Glutamatergic neuron (in vitro differentiated cells): ENCODE results near the gene LOXL3. TPM values are rescaled to one million over a fixed set of nuclear protein-coding genes. Genes with fewer than 3 reads are reported as not detected.

Experiments
- DNase-seq: peaks from one replicate; pipeline ENCODE4 v3.0.0; 2022
- H3K27ac Mint-ChIP-seq: one replicate; pipeline ENCODE4 v1.8.0; 2020; ENCODE audit warnings: mild to moderate bottlenecking, mixed read lengths, inconsistent platforms; ENCODE audit not compliant: unreplicated experiment
- H3K27me3 Mint-ChIP-seq: one replicate; pipeline ENCODE4 v1.8.0; 2020; ENCODE audit warnings: mild to moderate bottlenecking, moderate library complexity, mixed read lengths, inconsistent platforms; ENCODE audit not compliant: unreplicated experiment
- H3K36me3 Mint-ChIP-seq: one replicate; pipeline ENCODE4 v1.8.0; 2020; ENCODE audit warnings: mild to moderate bottlenecking, mixed read lengths, inconsistent platforms; ENCODE audit not compliant: unreplicated experiment
- H3K4me1 Mint-ChIP-seq: one replicate; pipeline ENCODE4 v1.8.0; 2020; ENCODE audit warnings: mild to moderate bottlenecking, low read depth, mixed read lengths, inconsistent platforms; ENCODE audit not compliant: unreplicated experiment
- H3K4me3 Mint-ChIP-seq: one replicate; pipeline ENCODE4 v1.8.0; 2020; ENCODE audit warnings: mild to moderate bottlenecking, mixed read lengths, inconsistent platforms; ENCODE audit not compliant: unreplicated experiment
- H3K9me3 Mint-ChIP-seq: one replicate; pipeline ENCODE4 v1.8.0; 2020; ENCODE audit warnings: mild to moderate bottlenecking, moderate library complexity, mixed read lengths, inconsistent platforms; ENCODE audit not compliant: unreplicated experiment
- total RNA-seq: library from RNA; stranded (reverse); fragmentation: NEBNext Ultra II Directional; extraction: Animal tissue kit (Norgen Biotek cat#: 25700); gene quantifications from one replicate; pipeline ENCODE4 v1.2.1, GENCODE V29; 2021; ENCODE audit not compliant: unreplicated experiment
- TF ChIP-seq, protein P1 (sequence below): fragments of 200-600 bp; sonication (generic); IDR thresholded peaks from one replicate; pipeline ENCODE4 v1.5.0; 2021; ENCODE audit not compliant: partially characterized antibody, unreplicated experiment

LOXL3 gene
- total RNA-seq, 1 donor from 2014 or later: 64.2 TPM

DNA sequence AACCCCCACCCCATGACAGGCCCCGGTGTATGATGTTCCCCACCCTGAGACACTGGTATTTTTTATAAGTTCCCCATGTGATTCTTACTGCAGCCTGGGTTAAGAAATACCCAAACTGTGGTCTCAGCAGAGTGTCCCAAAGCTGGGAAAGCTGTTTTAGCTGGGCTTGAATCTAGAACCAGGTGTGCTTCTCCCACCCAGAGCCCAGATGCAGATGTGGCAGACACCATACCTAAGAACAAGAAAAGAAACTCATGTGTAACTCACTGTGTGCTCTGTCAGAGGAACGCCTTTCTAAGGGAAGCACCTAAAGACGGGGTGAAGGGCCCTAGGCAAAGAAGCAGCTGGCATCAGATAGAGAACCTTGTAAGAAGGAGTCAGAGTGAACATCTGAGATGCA, 24.7 kb upstream of the LOXL3 start:
- Mint-ChIP-seq H3K4me3 (no peak overlapping the region), H3K27me3 (peaks cover 3% of the 10 kb centered on the region), H3K9me3 (peaks cover 3% of the 10 kb centered on the region), H3K4me1 (peaks cover 13% of the 10 kb centered on the region), H3K27ac (no peak overlapping the region), H3K36me3 (no peaks in the 10 kb centered on the region)
- no peak for DNase-seq
- TF ChIP-seq, protein P1, sequence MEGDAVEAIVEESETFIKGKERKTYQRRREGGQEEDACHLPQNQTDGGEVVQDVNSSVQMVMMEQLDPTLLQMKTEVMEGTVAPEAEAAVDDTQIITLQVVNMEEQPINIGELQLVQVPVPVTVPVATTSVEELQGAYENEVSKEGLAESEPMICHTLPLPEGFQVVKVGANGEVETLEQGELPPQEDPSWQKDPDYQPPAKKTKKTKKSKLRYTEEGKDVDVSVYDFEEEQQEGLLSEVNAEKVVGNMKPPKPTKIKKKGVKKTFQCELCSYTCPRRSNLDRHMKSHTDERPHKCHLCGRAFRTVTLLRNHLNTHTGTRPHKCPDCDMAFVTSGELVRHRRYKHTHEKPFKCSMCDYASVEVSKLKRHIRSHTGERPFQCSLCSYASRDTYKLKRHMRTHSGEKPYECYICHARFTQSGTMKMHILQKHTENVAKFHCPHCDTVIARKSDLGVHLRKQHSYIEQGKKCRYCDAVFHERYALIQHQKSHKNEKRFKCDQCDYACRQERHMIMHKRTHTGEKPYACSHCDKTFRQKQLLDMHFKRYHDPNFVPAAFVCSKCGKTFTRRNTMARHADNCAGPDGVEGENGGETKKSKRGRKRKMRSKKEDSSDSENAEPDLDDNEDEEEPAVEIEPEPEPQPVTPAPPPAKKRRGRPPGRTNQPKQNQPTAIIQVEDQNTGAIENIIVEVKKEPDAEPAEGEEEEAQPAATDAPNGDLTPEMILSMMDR: no peak

DNA sequence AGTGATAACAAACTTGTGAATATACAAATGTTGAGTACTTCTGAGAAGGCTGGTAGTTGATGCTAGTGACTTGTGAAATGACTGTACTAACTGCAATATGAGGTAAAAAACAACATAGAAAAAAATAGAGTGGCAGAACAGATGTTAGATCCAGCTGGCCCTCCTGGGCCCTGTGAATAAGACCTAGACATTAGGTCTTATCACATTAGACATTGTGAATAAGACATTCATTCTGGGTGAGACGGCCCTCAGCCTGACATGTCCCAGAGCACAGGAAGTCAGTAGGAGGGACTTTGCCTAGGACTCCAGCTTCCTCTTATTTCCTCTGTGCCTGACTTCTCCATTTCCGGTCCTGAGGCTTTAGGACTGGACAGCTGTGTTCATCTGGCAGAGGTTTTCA, 23.7 kb upstream of the LOXL3 start:
- Mint-ChIP-seq H3K27ac (no peak overlapping the region), H3K36me3 (no peaks in the 10 kb centered on the region), H3K27me3 (no peaks in the 10 kb centered on the region), H3K4me3 (no peak overlapping the region), H3K4me1 (peaks cover 13% of the 10 kb centered on the region), H3K9me3 (peaks cover 3% of the 10 kb centered on the region)
- DNase-seq: no peak
- TF ChIP-seq, protein P1: no peak

DNA sequence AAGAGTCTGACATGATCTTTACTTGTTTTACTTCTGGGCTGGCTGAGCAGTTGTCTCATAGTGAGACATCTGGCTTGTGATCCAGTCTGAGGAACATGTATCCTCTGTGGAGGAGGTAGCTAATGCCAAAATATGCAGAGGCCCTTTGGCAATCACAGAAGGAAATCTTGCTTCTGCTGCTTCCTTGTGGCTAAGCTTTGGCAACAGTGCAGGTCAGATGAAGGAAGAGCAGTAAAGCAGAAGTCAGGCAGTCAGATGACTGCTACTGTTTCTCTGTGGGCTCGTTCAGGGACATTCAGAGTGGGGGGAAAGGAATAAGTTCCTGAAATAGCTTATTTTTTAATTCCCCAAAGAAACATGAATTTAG, 23.1 kb upstream of the LOXL3 start:
- Mint-ChIP-seq H3K27me3 (no peaks in the 10 kb centered on the region), H3K4me3 (no peak overlapping the region), H3K9me3 (peaks cover 3% of the 10 kb centered on the region), H3K36me3 (no peaks in the 10 kb centered on the region), H3K4me1 (peaks cover 13% of the 10 kb centered on the region), H3K27ac (no peak overlapping the region)
- TF ChIP-seq, protein P1: no peak
- DNase-seq: no peak

DNA sequence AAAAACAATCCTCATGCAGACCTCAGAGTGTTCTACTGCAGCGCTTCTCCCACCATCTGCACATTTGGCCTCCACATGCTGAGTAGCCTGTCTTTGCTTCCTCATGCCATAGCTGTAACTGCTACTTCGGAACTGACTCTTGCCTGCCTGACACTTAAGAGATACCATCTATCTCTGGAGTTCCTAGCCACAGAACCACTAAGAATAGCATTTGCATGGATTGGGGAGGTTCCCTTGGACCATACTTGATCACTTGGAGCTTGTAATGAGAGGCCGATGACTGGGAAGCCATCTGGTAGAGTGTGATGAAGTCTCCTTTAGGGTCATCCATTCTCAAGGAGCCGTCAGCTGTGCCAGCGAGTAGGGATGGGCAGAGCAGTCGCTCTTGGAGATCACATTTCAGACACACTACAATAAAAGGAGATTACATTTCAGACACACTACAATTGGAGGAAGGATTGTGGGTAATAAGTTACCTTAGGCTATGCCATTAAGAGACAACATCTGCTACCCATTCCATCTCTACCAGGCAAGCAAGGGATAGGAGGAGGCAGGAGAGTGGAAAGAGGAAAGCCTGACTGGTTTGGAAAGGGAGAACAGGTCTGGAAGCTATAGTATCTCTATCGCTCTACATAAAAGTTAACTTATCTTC, 22.6 kb upstream of the LOXL3 start:
- Mint-ChIP-seq H3K27me3 (no peaks in the 10 kb centered on the region), H3K4me3 (peak overlapping the region; percentile 3), H3K4me1 (peaks cover 13% of the 10 kb centered on the region), H3K9me3 (peaks cover 3% of the 10 kb centered on the region), H3K27ac (no peak overlapping the region), H3K36me3 (no peaks in the 10 kb centered on the region)
- DNase-seq: no peak
- TF ChIP-seq, protein P1: no peak

DNA sequence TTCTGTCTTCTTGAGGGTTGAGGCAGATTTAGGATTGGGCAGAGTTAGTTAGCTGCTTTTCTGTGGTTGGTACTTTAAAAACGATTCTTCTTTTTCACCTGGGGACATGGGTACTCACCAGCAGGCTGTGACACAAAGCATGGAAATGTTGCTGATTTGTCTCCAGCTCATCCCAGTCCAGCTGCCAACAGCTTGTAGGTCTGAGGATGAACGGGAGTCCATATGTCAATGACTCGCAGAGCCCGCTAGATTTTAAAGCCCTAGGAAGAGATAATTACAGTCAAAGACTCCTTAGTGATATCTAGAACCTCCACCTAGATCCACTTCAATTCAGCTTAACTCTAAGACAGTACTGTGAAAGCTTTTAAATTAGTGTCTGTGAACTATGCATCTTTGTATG, 21.6 kb upstream of the LOXL3 start:
- no peak overlapping the region for H3K27ac Mint-ChIP-seq
- TF ChIP-seq, protein P1: no peak

More for the DNA sequence above, 21.6 kb upstream of the LOXL3 start:
- H3K4me1 Mint-ChIP-seq: peaks cover 13% of the 10 kb centered on the region
- peaks cover 3% of the 10 kb centered on the region for H3K9me3 Mint-ChIP-seq
- H3K4me3 Mint-ChIP-seq: no peak overlapping the region
- no peaks in the 10 kb centered on the region for H3K27me3 Mint-ChIP-seq
- H3K36me3 Mint-ChIP-seq: no peaks in the 10 kb centered on the region
- DNase-seq: no peak
